ENCODE results near the gene PHF19. TPM values are rescaled to one million over a fixed set of nuclear protein-coding genes. Genes with fewer than 3 reads are reported as not detected.

Gene PHF19
- total RNA-seq, 1 donor from 2014 or later = 19.0 TPM

- no peak for TF ChIP-seq CTCF (IDR thresholded peaks at IDR 0.05)
- ATAC-seq = no peak
- Histone ChIP-seq H3K27me3 (no peaks in the 10 kb centered on the region), H3K36me3 (no peaks in the 10 kb centered on the region), H3K4me3 (no peak overlapping the region), H3K4me1 (no peaks in the 10 kb centered on the region), H3K27ac (no peak overlapping the region), H3K9me3 (no peaks in the 10 kb centered on the region)
- intact Hi-C loops (cut with DNase I) = no loop called here
- DNase-seq = no peak
Measured at GRCh38 chr9:120851449-120851848, 25.5 kb downstream of the PHF19 start.

GRCh38 chr9:120850315-120850714, 26.7 kb downstream of the PHF19 start:
- no peak for DNase-seq
- intact Hi-C loops (cut with DNase I) = no loop called here
- Histone ChIP-seq H3K4me1 (no peaks in the 10 kb centered on the region), H3K27me3 (no peaks in the 10 kb centered on the region), H3K9me3 (no peaks in the 10 kb centered on the region), H3K36me3 (no peaks in the 10 kb centered on the region), H3K4me3 (no peak overlapping the region), H3K27ac (no peak overlapping the region)
- no peak for TF ChIP-seq CTCF (IDR thresholded peaks at IDR 0.05)
- ATAC-seq = no peak

- intact Hi-C loops (cut with DNase I) = no loop called here
- Histone ChIP-seq H3K4me3 (no peak overlapping the region), H3K27me3 (no peaks in the 10 kb centered on the region), H3K36me3 (no peaks in the 10 kb centered on the region), H3K4me1 (peaks cover 4% of the 10 kb centered on the region), H3K9me3 (no peaks in the 10 kb centered on the region), H3K27ac (no peak overlapping the region)
- no peak for TF ChIP-seq CTCF (IDR thresholded peaks at IDR 0.05)
- ATAC-seq = no peak
- no peak for DNase-seq
Measured at GRCh38 chr9:120846906-120847305, 30.1 kb downstream of the PHF19 start.

DNA sequence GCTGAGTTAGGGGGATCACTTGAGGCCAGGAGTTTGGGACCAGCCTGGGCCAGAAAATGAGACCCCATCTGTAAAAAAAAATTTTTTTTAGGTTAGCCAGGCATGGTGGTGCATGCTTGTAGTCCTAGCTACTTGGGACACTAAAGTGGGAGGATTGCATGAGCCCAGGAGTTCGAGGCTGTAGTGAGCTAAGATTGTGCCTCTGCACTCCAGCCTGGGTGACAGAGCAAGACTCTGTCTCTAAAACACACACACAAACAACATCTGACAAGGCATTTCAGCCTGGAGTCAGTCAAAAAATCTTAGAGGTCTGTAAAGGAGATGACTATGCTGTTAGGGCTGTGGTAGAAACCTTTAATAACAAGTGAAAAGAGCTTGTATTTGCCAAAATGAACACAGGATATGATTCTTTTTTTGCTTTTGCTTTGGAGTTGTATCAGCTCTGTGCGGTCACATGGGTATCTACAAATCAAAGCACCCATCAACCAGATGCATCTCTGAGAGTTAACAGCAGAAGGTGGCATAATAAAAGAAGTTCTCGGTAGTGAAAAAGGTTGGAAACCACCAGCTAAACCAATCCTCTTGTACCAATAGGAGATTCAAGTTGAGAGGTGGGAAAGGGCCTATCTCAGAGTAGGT, 30.6 kb downstream of the PHF19 start:
- Histone ChIP-seq H3K27me3 (no peaks in the 10 kb centered on the region), H3K9me3 (no peaks in the 10 kb centered on the region), H3K4me3 (no peak overlapping the region), H3K36me3 (no peaks in the 10 kb centered on the region), H3K4me1 (peaks cover 6% of the 10 kb centered on the region), H3K27ac (no peak overlapping the region)
- no peak for TF ChIP-seq CTCF (IDR thresholded peaks at IDR 0.05)
- ATAC-seq (no peak), DNase-seq (no peak)
- intact Hi-C loops (cut with DNase I) = no loop called here

DNA sequence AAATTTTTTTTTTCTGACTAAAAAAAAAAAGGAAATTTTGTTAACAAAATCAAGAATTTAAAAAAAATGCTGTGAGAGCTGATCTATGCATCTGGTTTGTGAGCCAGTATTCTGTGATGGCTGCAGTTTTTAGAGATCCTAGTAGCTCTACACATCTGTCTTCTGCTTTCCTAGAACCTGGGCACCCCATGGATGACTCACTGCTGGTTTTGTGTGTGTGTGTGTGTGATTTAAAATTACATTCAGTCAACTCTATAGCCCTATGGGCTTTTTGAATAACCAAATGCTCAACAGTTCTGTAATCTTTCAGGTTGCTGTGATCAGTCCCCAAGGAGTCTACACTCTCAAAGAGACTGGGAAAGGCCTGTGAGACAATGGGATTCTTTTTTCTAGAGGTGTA, 31.7 kb downstream of the PHF19 start:
- ATAC-seq = no peak
- Histone ChIP-seq H3K36me3 (peaks cover 4% of the 10 kb centered on the region), H3K4me3 (no peak overlapping the region), H3K27ac (no peak overlapping the region), H3K9me3 (no peaks in the 10 kb centered on the region), H3K27me3 (no peaks in the 10 kb centered on the region), H3K4me1 (peaks cover 7% of the 10 kb centered on the region)
- TF ChIP-seq CTCF (IDR thresholded peaks at IDR 0.05) = no peak
- intact Hi-C loops (cut with DNase I) = no loop called here
- DNase-seq = no peak
